ENCODE measurements around the gene SAFB. TPM values are rescaled to one million over a fixed set of nuclear protein-coding genes. Genes with fewer than 3 reads are reported as not detected.

SAFB gene
- total RNA-seq, 2 donors from 2014 or later, result 49.8 to 244 TPM

- Histone ChIP-seq H3K27ac (no peak overlapping the region), H3K27me3 (no peaks in the 10 kb centered on the region), H3K4me1 (no peaks in the 10 kb centered on the region), H3K9me3 (no peaks in the 10 kb centered on the region), H3K4me3 (no peak overlapping the region), H3K36me3 (replicated peaks in 1 of 2; ENCODE audit: insufficient read depth in 1 of 2, low read depth in 2 of 2) (peaks cover 28 to 69% of the 10 kb centered on the region in 2 donors)
- no peak for TF ChIP-seq CTCF (IDR thresholded peaks at IDR 0.05)
- TF ChIP-seq POLR2A (IDR thresholded peaks at IDR 0.05), result no peak
- DNase-seq (no peak), ATAC-seq (no peak)
- 75% methylated on average over 2 of the region's 2 CpGs; no CpG with 5 or more reads in 1 of the 2 donors for WGBS, 2 donors
- intact Hi-C loops (cut with DNase I), result no loop called here
Measured at GRCh38 chr19:5664515-5664914, 41.6 kb downstream of the SAFB start.

GRCh38 chr19:5665781-5666513, 43.1 kb downstream of the SAFB start:
- H3K27ac ChIP-seq, result no peak overlapping the region
- H3K4me1 ChIP-seq, result no peaks in the 10 kb centered on the region
- WGBS, 2 donors, result 71 to 74% methylated on average over 10 of the region's 10 CpGs
- peaks cover 28 to 65% of the 10 kb centered on the region in 2 donors for H3K36me3 ChIP-seq (replicated peaks in 1 of 2; ENCODE audit: insufficient read depth in 1 of 2, low read depth in 2 of 2)
- no peak for DNase-seq
- no peaks in the 10 kb centered on the region for H3K9me3 ChIP-seq
- TF ChIP-seq POLR2A (IDR thresholded peaks at IDR 0.05) (no peak), CTCF (IDR thresholded peaks at IDR 0.05) (no peak)
- no peak overlapping the region for H3K4me3 ChIP-seq
- no peaks in the 10 kb centered on the region for H3K27me3 ChIP-seq
- intact Hi-C loops (cut with DNase I), result no loop called here
- no peak for ATAC-seq

GRCh38 chr19:5666921-5667610, 44.2 kb downstream of the SAFB start:
- Histone ChIP-seq H3K4me3 (no peak overlapping the region), H3K27ac (no peak overlapping the region), H3K4me1 (no peaks in the 10 kb centered on the region), H3K27me3 (no peaks in the 10 kb centered on the region), H3K9me3 (no peaks in the 10 kb centered on the region), H3K36me3 (replicated peaks in 1 of 2; ENCODE audit: insufficient read depth in 1 of 2, low read depth in 2 of 2) (peaks cover 24 to 54% of the 10 kb centered on the region in 2 donors)
- DNase-seq (no peak), ATAC-seq (no peak)
- WGBS, 2 donors, result 84 to 96% methylated on average over 13 to 25 of the region's 26 CpGs
- TF ChIP-seq POLR2A (IDR thresholded peaks at IDR 0.05) (no peak), CTCF (IDR thresholded peaks at IDR 0.05) (no peak)
- intact Hi-C loops (cut with DNase I), result no loop called here

GRCh38 chr19:5667751-5668271, 44.9 kb downstream of the SAFB start:
- Histone ChIP-seq H3K4me3 (no peak overlapping the region), H3K36me3 (replicated peaks in 1 of 2; ENCODE audit: insufficient read depth in 1 of 2, low read depth in 2 of 2) (peaks cover 23 to 50% of the 10 kb centered on the region in 2 donors), H3K27ac (no peak overlapping the region), H3K9me3 (no peaks in the 10 kb centered on the region), H3K27me3 (no peaks in the 10 kb centered on the region), H3K4me1 (no peaks in the 10 kb centered on the region)
- ATAC-seq (no peak), DNase-seq (no peak)
- intact Hi-C loops (cut with DNase I), result no loop called here
- WGBS, 2 donors, result 86 to 88% methylated on average over 9 to 21 of the region's 22 CpGs
- TF ChIP-seq CTCF (IDR thresholded peaks at IDR 0.05) (no peak), POLR2A (IDR thresholded peaks at IDR 0.05) (no peak)

Data from body of pancreas (tissue), 4 donors.